Erythroblast (primary cell): ENCODE data around the gene ITLN1.

Experiments used
- GATA1 ChIP-seq: IDR thresholded peaks from 2 replicates; pipeline ENCODE4 v1.6.1; 2011; ENCODE audit warnings: low read depth, mild to moderate bottlenecking, control low read depth, low read length, moderate library complexity
- POLR2A ChIP-seq: IDR thresholded peaks from 2 replicates; pipeline ENCODE4 v1.6.1; 2011; ENCODE audit warnings: mild to moderate bottlenecking, low read length

DNA sequence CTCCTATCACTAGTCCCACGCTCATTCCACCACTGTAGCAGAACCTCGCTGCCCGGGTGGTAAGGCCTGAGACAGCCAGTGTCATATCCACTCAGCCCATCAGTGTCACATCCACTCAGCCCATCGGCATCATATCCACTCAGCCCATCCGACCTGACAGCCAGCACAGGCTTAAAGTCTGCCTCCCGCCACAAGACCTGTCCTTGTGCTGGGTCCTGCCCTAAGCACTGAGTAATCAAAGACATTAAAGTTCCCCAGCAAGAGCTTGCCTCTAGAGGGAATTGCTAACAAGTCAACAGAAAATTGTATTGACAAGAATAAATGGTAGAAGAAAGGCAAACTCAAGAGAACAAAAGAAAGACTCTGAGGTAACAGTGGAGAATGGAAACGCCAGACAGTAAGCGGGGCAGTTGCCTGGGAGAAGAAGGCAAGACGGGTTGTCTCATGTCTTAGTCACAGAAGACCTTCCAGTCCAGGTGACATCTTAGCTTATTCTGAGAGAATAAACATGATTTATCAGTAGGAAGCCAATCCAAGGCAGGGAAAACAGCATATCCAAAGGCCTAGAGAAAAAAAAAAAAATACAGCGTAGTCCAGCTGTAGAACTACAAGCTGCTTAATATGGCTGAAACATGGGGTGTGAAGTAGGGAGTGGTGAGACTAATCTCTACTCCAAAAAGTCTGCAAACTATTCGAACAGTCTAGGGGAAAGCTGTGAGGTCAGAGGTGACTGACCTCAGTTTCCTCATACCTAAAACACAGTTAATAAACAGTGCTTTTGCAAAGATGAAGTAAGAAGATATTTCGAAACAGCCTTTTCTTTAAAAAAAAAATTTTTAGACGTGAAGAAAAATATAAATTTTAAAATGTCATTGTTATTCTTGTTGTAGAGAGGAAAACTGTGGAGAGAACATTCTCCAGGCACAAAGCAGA is 1.1 kb downstream of the ITLN1 start:
- TF ChIP-seq POLR2A (no peak), GATA1 (no peak)
